ENCODE measurements around the gene MGAT5B.

GRCh38 chr17:76924345-76925342 lies 56.4 kb downstream of the MGAT5B start:
- TF ChIP-seq CTCF (IDR thresholded peaks at IDR 0.05) (no peak), POLR2A (IDR thresholded peaks at IDR 0.05) (no peak)
